Right lobe of liver (tissue), 6 donors: Measurements from ENCODE around the gene PCBD1. TPM values are rescaled to one million over a fixed set of nuclear protein-coding genes. Genes with fewer than 3 reads are reported as not detected.

Experiments used
- ATAC-seq, 4 donors: fragments of 200-7000 bp; cut with Tn5 transposase; one replicate each; pipeline ENCODE4 v1.9.1; 2020; ENCODE audit warnings: mild to moderate bottlenecking in 4 of 4, moderate library complexity in 4 of 4
- DNase-seq, 3 donors: peaks; one replicate each; pipeline ENCODE4 v3.0.0-alpha.2; 2020
- H3K27ac ChIP-seq, 3 donors: fragments of 200-600 bp; one replicate each; pipeline ENCODE4 v1.8.0; 2022
- H3K27me3 ChIP-seq, 2 donors: fragments of 200-600 bp; one replicate each; pipeline ENCODE4 v1.8.0; 2022
- H3K36me3 ChIP-seq, 4 donors: fragments of 200-600 bp; sonication (generic) in 1 of 4; one replicate each; pipeline versions ENCODE4 v1.5.1 to v1.8.0; 2017 to 2022; ENCODE audit warnings: control low read depth in 1 of 4
- H3K4me1 ChIP-seq, 4 donors: fragments of 200-600 bp; sonication (generic) in 1 of 4; one replicate each; pipeline versions ENCODE4 v1.5.1 to v1.8.0; 2017 to 2022; ENCODE audit warnings: control low read depth in 1 of 4
- H3K4me3 ChIP-seq, 3 donors: fragments of 200-600 bp; one replicate each; pipeline ENCODE4 v1.8.0; 2022
- H3K9me3 ChIP-seq, 4 donors: fragments of 200-600 bp; sonication (generic) in 1 of 4; one replicate each; pipeline versions ENCODE4 v1.5.1 to v1.8.0; 2017 to 2022; ENCODE audit warnings: control low read depth in 1 of 4
- POLR2A ChIP-seq: fragments of 450-650 bp; IDR thresholded peaks from one replicate; pipeline ENCODE4 v1.6.1; 2017; ENCODE audit warnings: antibody characterized with exemption, mild to moderate bottlenecking
- WGBS: methylation state at CpG from one replicate; pipeline ENCODE4 v1.1.6; 2018; ENCODE audit warnings: low coverage, low lambda C conversion rate; ENCODE audit not compliant: insufficient coverage; ENCODE audit errors: missing lambda C conversion rate; 5-methylcytosine and 5-hydroxymethylcytosine counted together
- intact Hi-C, 2 donors: fragments of 100-400 bp; cut with DNase I; formaldehyde crosslinking; loops; one replicate each; pipeline versions ENCODE4 v1.11.2 to v1.14.1; 2022
- total RNA-seq, 6 experiments: library from RNA; depleted of rRNA in 2 of 6; stranded (reverse); fragments of >200 nt in 2 of 6; fragmentation: NEBNext Ultra II Directional in 3 of 6; extraction: Animal tissue kit (Norgen Biotek cat#: 25700) in 3 of 6; gene quantifications; one replicate each; pipeline versions ENCODE4 v1.1.0 to v1.2.4, GENCODE V29; 2016 to 2023
- TF ChIP-seq, protein P1 (sequence below), 4 donors: fragments of 200-600 bp in 3 of 4; fragments of 450-650 bp in 1 of 4; IDR thresholded peaks; one replicate each; pipeline versions ENCODE4 v1.5.1 to v1.8.0; 2016 to 2022; ENCODE audit warnings: antibody characterized with exemption in 4 of 4, mild to moderate bottlenecking in 2 of 4
- donor health status: DM: no; HTN: yes; CAD: no.
- donor health status: DM: no; HTN: no; CAD: no.
- donor health status: DM: no; HTN: no; CAD: no.
- donor health status: DM: no; HTN: yes; CAD: no.
- donor health status: DM: no; HTN: yes; CAD: no.

PCBD1 gene
- total RNA-seq, 6 experiments from 2014 or later: 165 to 375 (median 230) TPM

GRCh38 chr10:70885481-70885880 is 2.9 kb downstream of the PCBD1 start:
- no peaks in the 10 kb centered on the region for H3K9me3 ChIP-seq
- intact Hi-C loops: no loop called here
- H3K27ac ChIP-seq: peak overlapping the region; percentile 93 to 100 (median 95)
- DNase-seq (no peak), ATAC-seq (no peak)
- H3K4me1 ChIP-seq: peaks cover 0 to 40% (median 10%) of the 10 kb centered on the region in 4 donors
- WGBS: 63% methylated on average over 1 of the region's 4 CpGs
- peaks cover 0 to 38% (median 17%) of the 10 kb centered on the region in 4 donors for H3K36me3 ChIP-seq
- peak overlapping the region in 2 of 3 donors; percentile 38 to 85 for H3K4me3 ChIP-seq
- TF ChIP-seq, protein P1, sequence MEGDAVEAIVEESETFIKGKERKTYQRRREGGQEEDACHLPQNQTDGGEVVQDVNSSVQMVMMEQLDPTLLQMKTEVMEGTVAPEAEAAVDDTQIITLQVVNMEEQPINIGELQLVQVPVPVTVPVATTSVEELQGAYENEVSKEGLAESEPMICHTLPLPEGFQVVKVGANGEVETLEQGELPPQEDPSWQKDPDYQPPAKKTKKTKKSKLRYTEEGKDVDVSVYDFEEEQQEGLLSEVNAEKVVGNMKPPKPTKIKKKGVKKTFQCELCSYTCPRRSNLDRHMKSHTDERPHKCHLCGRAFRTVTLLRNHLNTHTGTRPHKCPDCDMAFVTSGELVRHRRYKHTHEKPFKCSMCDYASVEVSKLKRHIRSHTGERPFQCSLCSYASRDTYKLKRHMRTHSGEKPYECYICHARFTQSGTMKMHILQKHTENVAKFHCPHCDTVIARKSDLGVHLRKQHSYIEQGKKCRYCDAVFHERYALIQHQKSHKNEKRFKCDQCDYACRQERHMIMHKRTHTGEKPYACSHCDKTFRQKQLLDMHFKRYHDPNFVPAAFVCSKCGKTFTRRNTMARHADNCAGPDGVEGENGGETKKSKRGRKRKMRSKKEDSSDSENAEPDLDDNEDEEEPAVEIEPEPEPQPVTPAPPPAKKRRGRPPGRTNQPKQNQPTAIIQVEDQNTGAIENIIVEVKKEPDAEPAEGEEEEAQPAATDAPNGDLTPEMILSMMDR (IDR thresholded peaks at IDR 0.05): no peak
- TF ChIP-seq POLR2A: no peak
- no peaks in the 10 kb centered on the region for H3K27me3 ChIP-seq

GRCh38 chr10:70884741-70885140 is 3.6 kb downstream of the PCBD1 start:
- no peak for ATAC-seq
- 80% methylated on average over 1 of the region's 1 CpG for WGBS
- intact Hi-C loops: loop anchor here (5.0 kb wide), 1 partner anchor 72 kb away; no protein-coding TSS in a partner anchor
- Histone ChIP-seq H3K27ac (peak overlapping the region in 2 of 3 donors; percentile 95 to 100), H3K9me3 (no peaks in the 10 kb centered on the region), H3K36me3 (peaks cover 0 to 38% (median 17%) of the 10 kb centered on the region in 4 donors), H3K4me3 (peak overlapping the region in 1 of 3 donors; percentile 38), H3K27me3 (no peaks in the 10 kb centered on the region), H3K4me1 (peaks cover 0 to 35% (median 10%) of the 10 kb centered on the region in 4 donors)
- no peak for TF ChIP-seq POLR2A
- TF ChIP-seq, protein P1 (IDR thresholded peaks at IDR 0.05): no peak
- DNase-seq: no peak

DNA sequence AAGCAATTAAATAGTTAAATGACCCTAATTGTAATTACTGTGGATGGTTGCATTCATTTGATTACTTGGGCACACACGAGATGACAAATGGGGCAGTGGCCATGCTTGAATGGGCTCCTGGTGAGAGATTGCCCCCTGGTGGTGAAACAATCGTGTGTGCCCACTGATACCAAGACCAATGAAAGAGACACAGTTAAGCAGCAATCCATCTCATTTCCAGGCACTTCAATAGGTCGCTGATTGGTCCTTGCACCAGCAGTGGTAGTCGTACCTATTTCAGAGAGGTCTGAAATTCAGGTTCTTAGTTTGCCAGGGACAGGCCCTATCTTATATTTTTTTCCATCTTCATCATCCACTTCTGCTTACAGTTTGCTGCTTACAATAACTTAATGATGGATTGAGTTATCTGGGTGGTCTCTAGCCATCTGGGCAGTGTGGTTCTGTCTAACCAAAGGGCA is 8.3 kb downstream of the PCBD1 start:
- no peaks in the 10 kb centered on the region for H3K9me3 ChIP-seq
- peak; percentile 91 to 98 (median 95) for ATAC-seq
- TF ChIP-seq, protein P1 (IDR thresholded peaks at IDR 0.05): peak; percentile 92 to 97 (median 93)
- TF ChIP-seq POLR2A: no peak
- peaks cover 0 to 46% (median 20%) of the 10 kb centered on the region in 4 donors for H3K36me3 ChIP-seq
- H3K27me3 ChIP-seq: no peaks in the 10 kb centered on the region
- peak; percentile 71 to 85 (median 73) for DNase-seq
- intact Hi-C loops: loop anchor here (5.0 kb wide), 1 partner anchor 68 kb away; no protein-coding TSS in a partner anchor
- H3K4me1 ChIP-seq: peaks cover 0 to 14% (median 3%) of the 10 kb centered on the region in 4 donors
- H3K27ac ChIP-seq: peak overlapping the region in 1 of 3 donors; percentile 34
- H3K4me3 ChIP-seq: no peak overlapping the region
- 3% methylated on average over 4 of the region's 4 CpGs for WGBS

GRCh38 chr10:70879207-70879606 is 9.2 kb downstream of the PCBD1 start:
- WGBS: 14% methylated on average over 1 of the region's 1 CpG
- Histone ChIP-seq H3K27ac (no peak overlapping the region), H3K4me3 (no peak overlapping the region), H3K9me3 (no peaks in the 10 kb centered on the region), H3K4me1 (peaks cover 0 to 5% (median 0%) of the 10 kb centered on the region in 4 donors), H3K36me3 (peaks cover 0 to 37% (median 14%) of the 10 kb centered on the region in 4 donors), H3K27me3 (no peaks in the 10 kb centered on the region)
- intact Hi-C loops: no loop called here
- peak in 2 of 4 donors; percentile 3 to 12 for ATAC-seq
- TF ChIP-seq, protein P1 (IDR thresholded peaks at IDR 0.05): no peak
- no peak for TF ChIP-seq POLR2A
- no peak for DNase-seq
